ENCODE results near the gene FAM3B. TPM values are rescaled to one million over a fixed set of nuclear protein-coding genes. Genes with fewer than 3 reads are reported as not detected.

The FAM3B gene
- total and polyA plus RNA-seq, 12 donors = 0.04 to 0.42 (median 0.30) TPM; not detected in 6

GRCh38 chr21:41367945-41368734 is 51.5 kb downstream of the FAM3B start:
- ATAC-seq (no peak), DNase-seq (no peak)
- Histone ChIP-seq H3K36me3 (peaks cover 0 to 45% (median 0%) of the 10 kb centered on the region in 9 donors), H3K27ac (peak overlapping the region in 8 of 10 donors; percentile 55 to 89 (median 76)), H3K4me3 (peak overlapping the region in 2 of 10 donors; percentile 34 to 61), H3K27me3 (peaks cover 0 to 3% (median 0%) of the 10 kb centered on the region in 7 donors), H3K9me3 (no peaks in the 10 kb centered on the region), H3K4me1 (peaks cover 6 to 74% (median 34%) of the 10 kb centered on the region in 9 donors)
- WGBS, 2 donors = 87 to 91% methylated on average over 15 of the region's 15 CpGs
- TF ChIP-seq CTCF (IDR thresholded peaks at IDR 0.05) = no peak
- intact Hi-C loops (cut with DNase I) = loop anchor here in 4 of 10 donors (5.0 to 10.0 kb wide), 2 partner anchors 57 to 59 kb away; partner anchors contain the start of gene MX1 (in 4 of the 4)

GRCh38 chr21:41368735-41369104 is 52.1 kb downstream of the FAM3B start:
- Histone ChIP-seq H3K27me3 (peaks cover 0 to 3% (median 0%) of the 10 kb centered on the region in 7 donors), H3K27ac (peak overlapping the region in 9 of 10 donors; percentile 55 to 89 (median 74)), H3K9me3 (no peaks in the 10 kb centered on the region), H3K4me1 (peaks cover 3 to 68% (median 28%) of the 10 kb centered on the region in 9 donors), H3K4me3 (peak overlapping the region in 9 of 10 donors; percentile 18 to 61 (median 45)), H3K36me3 (peaks cover 0 to 44% (median 0%) of the 10 kb centered on the region in 9 donors)
- DNase-seq (no peak), ATAC-seq (no peak)
- 42 to 70% methylated on average over 4 of the region's 4 CpGs for WGBS, 2 donors
- no peak for TF ChIP-seq CTCF (IDR thresholded peaks at IDR 0.05)
- intact Hi-C loops (cut with DNase I) = loop anchor here in 4 of 10 donors (5.0 to 10.0 kb wide), 2 partner anchors 56 to 59 kb away; partner anchors contain the start of gene MX1 (in 4 of the 4)

- Histone ChIP-seq H3K36me3 (peaks cover 0 to 44% (median 0%) of the 10 kb centered on the region in 9 donors), H3K27me3 (peaks cover 0 to 3% (median 0%) of the 10 kb centered on the region in 7 donors), H3K27ac (peak overlapping the region in 9 of 10 donors; percentile 55 to 89 (median 74)), H3K9me3 (no peaks in the 10 kb centered on the region), H3K4me3 (peak overlapping the region; percentile 15 to 61 (median 44)), H3K4me1 (peaks cover 3 to 62% (median 25%) of the 10 kb centered on the region in 9 donors)
- peak; percentile 27 to 82 (median 54) for ATAC-seq
- peak; percentile 54 to 65 for DNase-seq
- 16 to 23% methylated on average over 29 of the region's 29 CpGs for WGBS, 2 donors
- intact Hi-C loops (cut with DNase I) = loop anchor here in 4 of 10 donors (5.0 to 10.0 kb wide), 2 partner anchors 55 to 58 kb away; partner anchors contain the start of gene MX1 (in 4 of the 4)
- peak in 2 of 9 donors; percentile 3 to 20 for TF ChIP-seq CTCF (IDR thresholded peaks at IDR 0.05)
These were observed 52.7 kb downstream of the FAM3B start for GRCh38 chr21:41369105-41369919.

All from heart right ventricle (tissue), 16 donors.